Brain microvascular endothelial cell (primary cell): ENCODE data around the gene NUP153.
A peak's percentile ranks its signal among the peaks of the same experiment; 100 is the strongest.

ENCODE experiments used
- DNase-seq: peaks from one replicate; pipeline ENCODE4 v3.0.0-alpha.2; 2020
- H3K27ac ChIP-seq: fragments of 250-450 bp; sonication (Bioruptor Pico); 2 replicates; pipeline ENCODE4 v1.5.1; 2020; ENCODE audit warnings: mild to moderate bottlenecking, moderate library complexity
- H3K27me3 ChIP-seq: fragments of 250-450 bp; sonication (Bioruptor Pico); replicated peaks from 2 replicates; pipeline ENCODE4 v1.5.1; 2020; ENCODE audit warnings: mild to moderate bottlenecking
- H3K36me3 ChIP-seq: fragments of 250-450 bp; sonication (Bioruptor Pico); replicated peaks from 2 replicates; pipeline ENCODE4 v1.5.1; 2020; ENCODE audit warnings: mild to moderate bottlenecking
- H3K4me3 ChIP-seq: 2 replicates; pipeline ENCODE4 v1.5.1; 2011; ENCODE audit warnings: low read depth, mild to moderate bottlenecking, control low read depth, low read length, moderate library complexity
- CTCF ChIP-seq: IDR thresholded peaks from 2 replicates; pipeline ENCODE4 v1.5.1; 2011; ENCODE audit warnings: low read depth, mild to moderate bottlenecking, moderate library complexity, low read length, control low read depth, inconsistent platforms; ENCODE audit errors: missing control alignments
- in situ Hi-C: cut with HindIII; loops from 2 replicates; pipeline ENCODE4 v1.10.0; 2017; ENCODE audit warnings: low sequenced_read_pairs, low pct_ligation_motif_present

NUP153 gene

GRCh38 chr6:17635568-17635967 lies 71.2 kb downstream of the NUP153 start:
- TF ChIP-seq CTCF: no peak
- H3K27ac ChIP-seq: no peak overlapping the region
- H3K4me3 ChIP-seq: no peak overlapping the region
- H3K27me3 ChIP-seq: no peaks in the 10 kb centered on the region
- in situ Hi-C loops: no loop called here
- DNase-seq: no peak
- H3K36me3 ChIP-seq: peaks cover 28% of the 10 kb centered on the region

GRCh38 chr6:17633465-17634188 lies 73.1 kb downstream of the NUP153 start:
- no peaks in the 10 kb centered on the region for H3K27me3 ChIP-seq
- H3K36me3 ChIP-seq: peaks cover 33% of the 10 kb centered on the region
- DNase-seq: no peak
- no peak overlapping the region for H3K27ac ChIP-seq
- no peak overlapping the region for H3K4me3 ChIP-seq
- in situ Hi-C loops: no loop called here
- TF ChIP-seq CTCF: no peak

- Histone ChIP-seq H3K36me3 (peaks cover 32% of the 10 kb centered on the region), H3K27me3 (no peaks in the 10 kb centered on the region), H3K4me3 (no peak overlapping the region), H3K27ac (no peak overlapping the region)
- no peak for TF ChIP-seq CTCF
- no peak for DNase-seq
- in situ Hi-C loops: no loop called here
Observed at GRCh38 chr6:17632934-17633333, 73.8 kb downstream of the NUP153 start.

- in situ Hi-C loops: no loop called here
- no peak overlapping the region for H3K4me3 ChIP-seq
- TF ChIP-seq CTCF: no peak
- peak; percentile 39 for DNase-seq
- H3K27ac ChIP-seq: no peak overlapping the region
- no peaks in the 10 kb centered on the region for H3K27me3 ChIP-seq
- H3K36me3 ChIP-seq: peaks cover 27% of the 10 kb centered on the region
Observed at GRCh38 chr6:17630511-17631073, 76.1 kb downstream of the NUP153 start.

GRCh38 chr6:17629824-17630510 lies 76.8 kb downstream of the NUP153 start:
- in situ Hi-C loops: no loop called here
- Histone ChIP-seq H3K27ac (no peak overlapping the region), H3K4me3 (no peak overlapping the region), H3K36me3 (peaks cover 31% of the 10 kb centered on the region), H3K27me3 (no peaks in the 10 kb centered on the region)
- TF ChIP-seq CTCF: no peak
- DNase-seq: no peak
